MV-4-11 (cell line): ENCODE results near the gene MYLK.
A peak's percentile ranks its signal among the peaks of the same experiment; 100 is the strongest.

Source experiments
- DNase-seq: peaks from one replicate; lab custom pipeline; 2025; lab: John Stamatoyannopoulos, UW

MYLK gene

DNA sequence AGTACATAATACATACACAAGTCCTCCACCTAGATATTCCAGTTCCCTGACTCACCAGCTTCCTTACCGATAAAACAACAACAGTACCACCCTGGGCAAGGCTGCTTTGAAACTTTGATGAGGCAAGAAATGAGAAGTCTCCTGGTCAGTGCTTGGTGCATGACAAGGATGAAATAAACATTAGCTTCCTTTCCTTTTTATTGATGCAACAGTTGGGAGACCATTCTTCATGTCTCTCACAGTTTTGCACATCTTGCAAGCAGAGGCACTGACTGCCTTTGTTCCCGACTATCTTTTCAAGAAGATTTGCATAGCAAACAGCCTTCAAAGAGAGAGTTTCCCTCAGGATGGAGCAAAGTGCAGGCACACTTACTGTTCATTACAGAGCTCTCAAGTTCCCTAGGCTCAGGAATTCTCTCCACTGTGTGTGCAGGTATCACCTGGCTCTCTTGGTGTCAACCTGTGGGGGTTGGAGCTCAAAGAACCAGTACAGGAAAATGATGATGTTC, 65.2 kb downstream of the MYLK start:
- no peak for DNase-seq

DNA sequence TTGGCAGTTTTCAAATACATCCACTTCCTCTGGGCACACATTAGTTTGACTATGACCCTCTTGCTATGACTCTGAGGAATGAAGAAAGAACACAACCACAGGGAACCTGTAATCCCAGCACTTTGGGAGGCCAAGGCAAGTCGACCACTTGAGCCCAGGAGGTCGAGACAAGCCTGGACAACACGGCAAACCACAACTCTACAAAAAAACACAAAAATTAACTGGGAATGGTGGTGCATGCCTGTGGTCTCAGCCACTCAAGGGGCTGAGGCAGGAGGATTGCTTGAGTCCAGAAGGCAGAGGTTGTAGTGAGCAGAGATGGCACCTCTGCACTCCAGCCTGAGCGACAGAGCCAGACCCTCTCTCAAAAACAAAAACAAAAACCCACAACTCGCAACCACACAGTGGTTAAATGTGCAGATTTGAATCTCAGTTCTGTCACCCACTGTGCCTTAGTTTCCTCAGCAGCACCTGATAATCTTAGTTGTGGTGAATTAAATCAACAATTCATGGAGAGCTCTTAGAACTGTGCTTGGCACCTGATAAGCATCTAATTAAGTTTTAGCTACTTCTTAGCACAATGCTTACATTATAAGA, 65.7 kb downstream of the MYLK start:
- DNase-seq, result no peak

DNA sequence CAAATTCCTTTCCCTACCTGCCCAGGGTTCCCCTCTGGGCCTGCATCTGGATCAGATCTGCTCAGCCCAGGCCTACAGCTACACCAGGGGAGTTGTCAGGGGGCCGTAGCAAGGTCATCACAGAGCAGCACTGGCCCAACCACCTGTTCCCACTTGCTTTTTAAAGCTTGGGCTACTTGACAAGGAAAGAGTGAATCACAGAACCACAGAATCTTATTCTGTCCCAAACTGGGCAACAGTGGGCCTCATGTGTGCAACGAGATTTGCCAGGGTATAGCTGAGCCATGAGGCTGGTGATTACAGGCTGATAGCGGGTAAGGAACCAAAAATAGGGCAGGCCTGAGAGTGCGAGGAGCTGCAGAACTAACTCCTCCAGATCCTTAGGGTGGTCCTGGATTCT, 66.7 kb downstream of the MYLK start:
- no peak for DNase-seq

DNA sequence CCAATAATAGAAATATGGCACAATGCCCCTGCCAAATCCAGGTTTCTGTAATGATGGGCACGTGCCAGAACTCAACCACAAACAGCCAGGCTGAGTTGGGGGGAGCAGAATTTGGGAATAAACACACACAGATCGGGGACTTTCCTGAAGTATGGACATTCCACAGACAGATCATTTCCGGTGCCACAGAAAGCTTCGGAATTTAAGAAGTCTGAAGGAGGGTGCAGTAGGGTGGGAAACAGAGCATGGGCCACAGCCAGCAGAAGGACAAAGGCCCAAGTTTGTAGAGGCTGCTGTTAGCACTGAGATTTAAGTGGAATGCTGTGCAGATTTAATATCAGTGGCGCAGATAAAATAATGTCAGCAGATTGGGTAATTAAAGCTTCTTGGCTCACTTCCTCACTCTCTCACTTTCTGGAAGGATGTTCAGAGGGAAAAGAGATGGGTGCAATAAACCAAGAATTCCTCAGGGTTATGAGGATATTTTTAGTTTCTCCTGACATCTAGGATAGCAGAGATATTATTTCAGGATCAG, 67.4 kb downstream of the MYLK start:
- no peak for DNase-seq

DNA sequence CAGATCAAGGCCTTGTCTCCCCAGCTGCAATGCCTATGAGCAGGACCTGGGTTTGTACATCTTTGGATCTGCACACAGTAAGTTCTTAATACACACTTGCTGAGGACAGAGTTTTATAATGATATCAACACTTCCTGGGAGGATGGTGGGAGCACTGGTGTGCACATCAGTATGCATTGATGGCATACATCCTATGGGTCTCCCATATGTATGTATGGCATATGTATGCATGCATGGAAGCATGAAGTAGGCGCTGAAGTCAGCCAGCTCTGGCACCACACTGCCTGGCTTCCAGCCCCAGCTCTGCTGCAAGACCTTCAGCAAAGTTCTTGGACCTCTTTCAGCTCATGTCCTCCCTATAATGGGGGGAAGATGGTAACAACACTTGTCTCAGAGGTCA, 68.2 kb downstream of the MYLK start:
- DNase-seq, result no peak

DNA sequence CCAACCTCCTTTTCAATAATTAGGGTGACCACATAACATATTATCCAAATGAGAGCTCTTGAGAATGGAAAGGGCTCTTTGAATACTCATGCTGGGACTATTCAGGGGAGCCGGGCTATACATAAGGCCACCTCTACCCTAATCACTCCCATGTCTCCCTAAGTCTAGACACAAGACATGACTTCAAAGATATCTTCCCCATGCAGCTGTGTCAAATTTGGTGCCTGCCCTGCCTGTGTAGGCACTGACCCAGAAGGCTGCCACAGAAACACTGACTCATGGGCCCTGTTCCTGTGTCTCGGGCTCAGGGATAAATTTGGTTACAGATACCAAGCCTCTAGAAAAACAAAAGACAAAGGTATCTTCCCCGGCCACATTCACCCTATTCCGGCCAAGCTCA, 70.3 kb downstream of the MYLK start:
- no peak for DNase-seq

DNA sequence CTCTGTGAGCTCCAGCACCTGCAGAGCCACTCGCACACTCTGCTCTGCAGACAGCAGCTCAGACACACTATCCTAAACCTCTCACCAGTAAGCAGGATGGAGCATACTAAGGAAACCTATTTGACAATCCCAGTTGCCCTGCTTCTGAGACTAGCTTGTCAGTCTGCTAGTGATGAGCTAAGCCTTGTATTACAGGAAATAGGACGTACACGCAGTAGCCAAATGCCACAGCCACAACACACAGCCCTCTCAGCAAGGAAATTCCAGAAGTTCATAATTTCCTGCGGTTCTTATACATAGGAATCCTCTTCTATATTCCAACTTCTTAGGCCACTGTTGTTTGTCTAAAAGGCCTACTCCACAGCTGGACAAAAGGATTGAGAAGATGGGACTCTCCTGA, 74.5 kb downstream of the MYLK start:
- no peak for DNase-seq

DNA sequence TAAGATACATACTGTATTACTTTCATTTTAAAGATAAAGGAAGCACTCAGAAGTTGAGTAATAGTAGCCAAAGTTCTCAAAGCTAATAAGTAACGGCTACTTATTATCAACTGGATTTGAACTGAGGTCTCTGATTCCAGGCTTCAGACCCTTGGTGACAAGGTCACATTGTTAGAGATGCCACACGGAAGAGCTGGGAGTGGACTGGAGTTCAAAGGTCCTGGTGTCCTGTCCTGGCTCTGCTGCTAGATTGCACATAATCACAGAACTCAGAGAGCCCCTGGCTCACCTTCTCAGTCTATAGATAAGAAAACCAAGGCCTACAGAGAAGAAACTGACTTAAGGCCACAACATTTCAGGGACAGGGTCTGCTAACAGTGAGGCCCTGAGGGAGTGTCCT, 75.3 kb downstream of the MYLK start:
- DNase-seq, result no peak

DNA sequence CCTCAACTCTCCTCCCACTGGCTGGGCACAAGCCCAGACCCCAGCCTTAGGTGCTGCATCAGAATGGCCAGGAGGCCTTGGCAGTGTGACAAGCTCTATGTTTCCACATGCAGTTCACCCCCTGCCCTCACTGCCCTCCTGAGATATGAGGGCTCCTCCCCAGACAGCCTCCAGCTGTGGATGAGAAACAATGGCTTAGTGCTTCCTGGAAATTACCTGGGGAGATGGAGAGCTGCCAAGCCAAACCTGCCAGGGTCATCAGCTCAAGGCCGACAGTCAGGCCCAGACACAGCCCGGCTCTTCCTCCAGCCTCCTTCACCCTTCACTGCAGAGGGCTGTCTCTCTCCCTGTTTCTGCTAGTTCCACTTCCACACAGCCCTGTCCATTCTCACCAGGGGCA, 76.3 kb downstream of the MYLK start:
- DNase-seq, result no peak

DNA sequence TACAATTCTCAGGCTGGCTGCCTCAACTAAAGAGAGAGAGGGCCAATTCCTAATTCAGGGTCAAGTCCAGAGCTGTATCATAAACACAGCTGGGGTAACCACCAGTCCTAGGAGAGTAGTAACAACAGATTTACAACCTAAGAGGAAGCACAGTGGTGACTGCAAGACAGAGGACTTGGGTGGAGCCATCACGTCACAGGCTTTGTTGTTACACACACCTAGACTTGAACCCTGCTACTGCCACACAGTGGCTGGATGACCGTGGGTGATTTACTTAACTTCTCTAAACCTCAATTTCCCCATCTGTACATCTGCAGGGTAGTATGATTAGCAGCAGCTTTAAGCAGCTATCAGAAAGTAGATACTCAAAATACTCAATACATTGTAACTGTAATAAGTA, 78.6 kb downstream of the MYLK start:
- DNase-seq, result peak; percentile 21

DNA sequence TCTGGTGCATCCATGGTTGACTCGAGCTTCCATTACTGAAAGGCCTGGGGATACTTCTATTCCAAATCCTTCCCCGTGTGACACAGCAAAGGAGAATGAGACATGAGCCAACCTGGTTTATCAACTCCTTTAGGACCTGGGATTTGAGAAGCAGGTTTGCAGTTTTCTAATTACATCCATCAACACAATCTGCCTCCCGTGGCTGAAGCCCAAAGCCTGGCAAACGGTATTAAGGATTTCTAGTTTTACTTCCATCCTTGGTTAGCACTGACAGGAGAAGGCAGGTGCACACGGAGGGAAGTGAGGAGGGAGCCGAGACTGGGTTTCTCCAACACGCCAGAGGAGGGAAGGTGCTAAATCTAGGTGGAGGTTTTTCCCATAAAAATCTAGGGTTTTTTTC, 79.0 kb downstream of the MYLK start:
- DNase-seq, result no peak

DNA sequence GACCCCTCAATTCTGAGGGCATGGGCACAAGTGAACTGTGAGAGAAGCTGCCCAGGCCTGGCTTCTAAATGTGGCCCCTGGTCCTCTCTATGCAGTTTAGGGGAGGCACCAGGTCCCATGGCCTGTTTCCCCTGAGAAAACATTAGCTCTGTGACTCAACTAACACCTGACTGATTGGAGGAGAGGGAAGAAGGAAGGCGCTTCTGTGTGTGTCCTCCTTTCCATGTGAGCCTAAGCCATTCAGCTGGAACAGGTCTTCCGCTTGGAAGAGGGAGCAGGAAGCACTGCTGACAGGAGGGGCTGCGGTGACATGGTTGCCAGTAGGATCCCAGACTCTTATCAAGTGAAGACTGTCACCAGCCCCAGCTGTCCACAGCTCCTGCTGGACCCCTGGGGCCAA, 79.5 kb downstream of the MYLK start:
- no peak for DNase-seq

DNA sequence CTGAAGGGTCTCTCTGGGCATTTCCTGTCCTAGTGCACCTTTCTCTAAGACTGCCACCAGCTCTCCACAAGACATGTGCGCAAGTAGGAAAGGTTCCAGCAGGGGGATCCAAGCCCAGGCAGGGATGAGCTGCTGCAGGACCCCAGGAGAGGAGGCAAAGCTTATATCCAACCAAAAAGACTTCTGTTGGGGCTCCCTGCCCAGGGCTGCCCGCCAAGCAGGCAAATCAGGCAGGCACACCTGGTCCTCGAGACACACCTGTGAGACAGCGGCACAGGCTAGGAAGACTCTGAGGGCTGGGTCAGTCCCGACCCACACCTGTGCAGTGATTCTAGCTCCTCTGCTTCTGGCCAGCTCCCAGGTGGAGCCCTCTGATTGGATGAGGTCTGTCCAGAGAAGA, 80.6 kb downstream of the MYLK start:
- DNase-seq, result no peak

DNA sequence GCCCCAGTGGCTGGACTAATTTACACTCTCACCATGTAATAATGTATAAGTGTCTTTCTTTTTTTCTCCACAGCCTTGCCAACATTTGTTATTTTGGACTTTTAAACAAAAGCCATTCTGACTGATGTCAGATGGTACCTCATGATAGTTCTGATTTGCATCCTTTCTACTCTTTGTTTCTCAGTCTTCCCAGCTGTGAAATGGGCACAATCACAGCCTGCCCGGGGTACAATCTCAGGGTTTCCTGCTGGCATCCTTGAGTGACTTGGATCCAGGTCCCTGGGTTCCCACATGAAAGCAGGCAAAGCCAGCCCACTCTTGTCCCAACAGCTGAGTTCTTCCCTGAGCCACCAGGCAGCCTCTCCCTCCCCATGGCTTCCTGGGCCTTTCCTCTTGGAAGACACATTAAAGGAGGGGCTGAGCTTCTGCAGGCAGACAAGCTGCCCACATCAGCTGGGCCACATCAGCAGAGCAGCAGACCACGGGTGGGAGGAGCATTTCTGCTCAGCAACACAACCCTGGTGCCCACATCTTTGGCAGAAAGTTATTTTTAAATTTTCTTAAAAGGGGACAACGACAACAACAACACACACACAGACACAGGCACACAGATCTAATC, 82.0 kb downstream of the MYLK start:
- no peak for DNase-seq

DNA sequence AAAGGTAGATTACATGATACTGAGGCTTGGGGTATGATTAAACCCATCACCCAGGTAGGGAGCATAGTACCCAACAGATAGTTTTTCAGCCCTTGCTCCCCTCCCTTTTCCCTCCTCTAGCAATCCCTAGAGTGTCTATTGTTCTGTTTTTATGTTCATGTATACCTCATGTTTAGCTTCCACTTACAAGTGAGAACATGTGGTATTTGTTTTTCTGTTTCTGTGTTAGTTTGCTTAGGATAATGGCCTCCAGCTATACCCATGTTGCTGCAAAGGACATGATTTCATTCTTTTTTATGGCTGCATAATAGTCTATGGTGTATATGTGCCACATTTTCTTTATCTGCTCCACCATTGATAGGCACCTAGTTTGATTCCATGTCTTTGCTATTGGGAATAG, 82.7 kb downstream of the MYLK start:
- DNase-seq, result no peak

DNA sequence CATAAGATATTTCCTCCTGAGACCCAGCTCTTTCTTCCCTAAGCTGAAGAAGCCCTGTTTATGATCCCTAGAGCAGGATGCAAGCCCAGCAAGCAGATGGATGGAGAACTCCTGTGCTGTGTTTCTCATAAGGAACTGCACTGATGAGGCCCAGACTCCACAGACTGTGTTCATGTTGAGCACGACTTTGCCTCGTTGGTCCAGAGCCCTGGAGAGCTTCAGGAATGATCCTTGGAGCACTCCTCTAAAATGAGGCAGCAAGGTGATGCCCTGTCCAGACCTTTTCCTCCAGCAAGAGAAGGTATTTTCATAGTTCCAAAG, 83.8 kb downstream of the MYLK start:
- DNase-seq, result no peak

DNA sequence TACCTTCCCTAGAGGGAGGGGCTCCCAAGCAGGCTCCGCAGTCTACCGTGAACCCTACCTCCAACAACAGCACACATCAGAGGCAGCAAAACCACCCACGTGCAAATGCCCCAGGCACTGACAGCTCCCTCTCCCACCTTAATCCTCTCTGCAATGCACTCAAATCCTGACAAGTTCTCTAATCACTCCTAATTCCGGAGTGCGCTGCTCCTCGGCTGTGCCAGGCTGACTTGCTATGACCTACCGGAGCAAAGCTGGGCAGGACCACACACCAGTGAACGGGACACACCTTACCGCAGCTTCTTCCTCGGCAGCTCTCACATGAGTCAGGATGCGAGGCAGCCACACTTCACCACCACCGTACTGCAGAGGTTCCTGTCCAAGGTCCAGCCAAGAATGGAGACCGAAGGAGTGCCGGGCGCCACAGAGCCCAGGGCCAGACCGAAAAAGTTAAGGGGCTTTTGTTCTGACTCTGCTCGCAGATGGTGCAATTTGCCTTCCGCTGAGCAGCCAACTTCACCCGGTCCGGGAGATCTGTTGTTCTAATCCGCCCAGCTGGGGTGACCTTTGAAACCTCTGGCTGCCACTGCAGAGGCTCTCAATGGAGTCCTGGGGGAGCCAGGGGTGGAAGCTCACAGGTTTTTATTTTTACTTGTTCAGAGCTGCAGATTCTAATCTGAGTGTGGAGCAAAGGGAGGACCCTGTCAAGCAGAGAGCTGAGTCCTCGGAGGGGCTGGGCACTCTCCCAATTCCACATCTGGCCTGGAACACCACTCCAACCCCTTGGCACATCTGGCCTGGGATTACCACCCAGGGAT, 84.4 kb downstream of the MYLK start:
- DNase-seq, result no peak

DNA sequence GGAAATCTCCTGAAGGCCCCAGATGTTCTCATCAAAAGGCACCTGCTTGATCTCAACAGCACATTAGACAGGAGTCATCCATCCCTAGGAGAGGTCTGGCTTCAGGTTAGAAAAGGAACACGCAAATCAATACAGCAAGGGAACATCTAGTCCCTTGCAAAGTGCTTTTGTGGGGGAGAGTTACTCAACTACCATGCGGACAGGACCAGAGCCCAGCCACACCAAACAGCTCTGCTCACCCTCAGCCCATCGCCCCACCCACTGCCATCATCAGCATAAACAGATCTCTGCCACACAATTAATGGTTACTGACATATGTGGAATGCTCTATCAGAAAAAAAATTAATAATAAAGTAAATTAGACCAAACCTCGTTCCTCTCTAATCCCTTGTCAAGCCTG, 85.6 kb downstream of the MYLK start:
- no peak for DNase-seq

DNA sequence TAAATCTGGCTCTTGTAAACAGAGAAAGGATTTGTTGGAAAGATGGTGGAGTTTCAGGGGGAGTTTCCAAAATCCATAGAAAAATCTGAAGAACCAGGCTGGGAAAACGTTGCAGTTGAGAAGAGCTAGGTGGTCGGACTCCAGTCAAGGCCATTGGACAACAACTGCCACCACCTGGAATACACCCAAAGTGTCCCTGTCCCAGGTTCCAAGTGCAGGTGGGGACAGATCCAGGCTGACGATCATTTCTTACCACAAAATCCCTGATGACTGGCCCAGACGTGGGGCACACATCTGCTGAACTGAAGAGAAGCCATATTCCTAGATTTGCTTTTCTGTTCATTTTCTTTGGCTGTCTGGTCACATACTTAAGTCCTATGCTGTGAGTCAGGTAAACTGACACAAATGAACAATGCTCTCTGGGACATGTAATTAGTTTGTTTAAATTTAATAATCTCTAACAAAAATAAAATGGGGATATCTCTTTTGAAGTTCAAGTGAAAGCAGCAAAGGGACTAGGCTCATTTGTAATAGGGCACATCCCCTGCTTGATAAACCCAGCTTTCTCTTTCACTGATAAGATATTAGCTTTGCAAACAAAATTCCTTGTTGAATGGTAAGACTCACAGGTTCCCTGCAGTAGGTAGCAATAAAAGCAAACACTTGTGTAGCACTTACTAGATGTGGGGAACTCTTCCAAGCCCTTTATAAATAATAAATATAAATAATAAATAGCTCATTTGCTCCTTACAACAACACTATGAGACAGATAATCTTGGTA, 88.5 kb downstream of the MYLK start:
- no peak for DNase-seq

DNA sequence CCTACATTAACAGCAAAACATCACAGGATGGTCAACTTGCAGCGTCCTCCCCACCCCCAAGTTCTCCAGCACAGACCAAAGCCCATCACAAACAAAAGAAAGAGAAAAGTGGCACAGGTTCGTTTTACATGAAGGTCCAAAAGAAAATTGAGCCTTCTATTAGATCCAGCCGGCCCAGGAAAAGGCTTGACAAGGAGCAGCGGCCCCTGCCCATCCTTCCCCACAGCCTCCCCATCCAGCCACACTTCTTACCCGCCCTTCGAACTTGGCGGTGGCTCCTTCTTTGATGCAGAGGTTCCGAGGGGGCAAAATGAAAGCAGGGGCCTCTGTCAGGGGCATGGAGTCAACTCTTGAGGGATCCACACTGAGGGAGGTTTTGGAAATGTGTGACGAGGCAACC, 90.7 kb downstream of the MYLK start:
- no peak for DNase-seq

DNA sequence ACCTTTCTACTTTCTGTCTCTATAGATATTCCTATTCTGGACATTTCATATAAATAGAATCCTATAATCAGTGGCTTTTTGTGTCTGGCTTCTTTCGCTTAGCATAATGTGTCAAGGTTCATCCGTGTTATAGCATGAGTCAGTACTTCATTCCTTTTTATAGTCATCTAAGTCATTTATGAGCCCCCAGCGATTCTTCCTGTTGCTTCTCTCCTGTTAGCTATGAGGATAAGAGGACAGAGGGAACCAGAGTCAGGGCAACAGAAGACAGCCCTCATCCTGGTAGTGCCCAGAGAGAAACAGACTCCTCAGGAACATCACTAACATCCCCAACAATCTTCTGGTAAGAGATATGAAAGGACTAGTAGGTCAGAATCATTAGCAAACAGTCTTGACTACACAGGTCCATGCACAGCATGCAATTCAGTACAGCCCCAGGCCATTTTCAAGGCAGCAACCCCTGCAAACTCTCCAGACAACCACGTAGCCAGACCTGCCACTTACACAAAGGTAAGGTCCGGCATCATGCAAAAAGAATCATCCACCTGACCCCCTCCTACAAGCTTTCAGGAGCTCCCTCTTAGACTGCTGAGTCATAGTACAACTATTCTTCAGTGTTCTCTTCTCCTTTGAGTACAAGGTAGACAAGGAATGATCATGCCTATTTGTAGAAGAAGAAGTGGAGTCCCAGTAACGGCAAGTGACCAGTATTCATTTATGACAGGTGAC, 91.5 kb downstream of the MYLK start:
- no peak for DNase-seq

DNA sequence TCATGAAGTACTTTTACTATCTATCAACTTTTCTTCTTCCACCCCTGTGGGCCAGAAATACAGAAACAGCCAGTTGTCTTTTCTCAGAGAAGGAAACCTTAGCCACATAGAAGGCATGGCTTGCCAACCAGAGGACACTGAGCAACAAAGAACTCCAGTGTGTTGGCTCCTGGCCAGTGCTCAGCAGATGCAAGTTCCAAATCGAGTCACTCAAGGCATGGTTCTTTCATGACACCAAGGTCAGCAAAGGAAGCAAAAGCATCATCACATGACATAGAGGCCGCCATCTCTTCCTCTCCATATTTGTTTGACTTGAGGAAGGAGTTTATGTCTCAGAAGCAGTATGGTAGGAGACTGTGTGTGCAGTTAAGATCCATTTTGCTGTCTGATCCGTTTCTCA, 92.2 kb downstream of the MYLK start:
- no peak for DNase-seq
